Measurements from ENCODE around the gene CDAN1. TPM values are rescaled to one million over a fixed set of nuclear protein-coding genes. Genes with fewer than 3 reads are reported as not detected.

CDAN1 gene
- total and polyA plus RNA-seq, 10 of the 15 experiments (the other 5 are each of a cell fraction or from before 2014, with no cell fraction given): 0.56 to 14.2 (median 6.7) TPM

DNA sequence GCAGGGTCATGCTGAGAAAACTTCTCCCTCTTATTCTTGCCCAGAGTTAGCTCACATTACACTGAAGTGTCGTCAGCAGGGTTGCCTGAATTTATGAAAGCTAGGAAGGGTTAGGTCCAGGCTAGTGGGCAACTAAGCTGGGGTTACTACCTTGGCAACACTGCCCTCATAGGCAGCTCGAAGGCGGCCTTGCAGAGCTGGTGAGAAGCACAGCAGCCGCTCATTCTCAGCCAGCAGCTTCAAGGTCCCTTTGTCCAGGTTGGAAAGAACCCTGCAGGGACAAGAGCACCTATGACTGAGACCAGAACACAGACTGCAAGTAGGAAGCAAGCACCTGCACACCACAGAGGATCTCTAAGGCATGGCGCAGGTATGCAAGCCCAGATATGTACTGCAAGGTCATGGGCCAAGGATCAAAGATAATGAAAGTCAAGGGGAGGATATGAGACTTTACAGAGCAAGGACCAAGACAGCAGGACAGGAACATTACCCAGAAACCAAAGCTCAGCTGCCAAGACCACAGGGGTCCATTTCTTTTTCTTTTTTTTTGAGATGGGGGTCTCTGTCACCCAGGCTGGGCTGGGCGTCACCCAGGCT lies 2.8 kb downstream of the CDAN1 start:
- no peaks in the 10 kb centered on the region for H4K20me1 ChIP-seq (ENCODE audit: control insufficient read depth, insufficient read depth)
- BruUV-seq (replicated peaks): no TSS peak
- in situ Hi-C loops (cut with MboI): no loop called here
- H3K4me3 ChIP-seq: no peak overlapping the region
- RAD21 ChIA-PET (ENCODE audit: unreplicated experiment): interaction anchor here (1.3 kb wide), 1 partner anchor 192 kb away, joined by 3 read pairs; no protein-coding TSS in a partner anchor
- peaks cover 6% of the 10 kb centered on the region for H3K79me2 ChIP-seq (ENCODE audit: control insufficient read depth, insufficient read depth, low read length)
- no peak overlapping the region for H3K27ac ChIP-seq (ENCODE audit: control insufficient read depth, insufficient read depth)
- no peak overlapping the region; the same call in 1 of the 2 replicates for H3K4me2 ChIP-seq (ENCODE audit: control insufficient read depth, insufficient read depth)
- no peak for DNase-seq (ENCODE audit: low read depth, low spot score)
- peaks cover 8 to 15% of the 10 kb centered on the region in 2 experiments; a peak in 3 of 4 replicates for H3K36me3 ChIP-seq (ENCODE audit: control insufficient read depth in 2 of 2, insufficient read depth in 2 of 2, low read length in 1 of 2)
- intact Hi-C loops (cut with micrococcal nuclease; ENCODE audit: unreplicated experiment): loop anchor here (10.0 kb wide), 1 partner anchor 191 kb away; the partner anchor contains the start of gene TTBK2
- 59% methylated on average over 5 of the region's 6 CpGs for WGBS (ENCODE audit: insufficient coverage, insufficient replicate concordance, low lambda C conversion rate, missing lambda C conversion rate)
- TF ChIP-seq, protein P1, sequence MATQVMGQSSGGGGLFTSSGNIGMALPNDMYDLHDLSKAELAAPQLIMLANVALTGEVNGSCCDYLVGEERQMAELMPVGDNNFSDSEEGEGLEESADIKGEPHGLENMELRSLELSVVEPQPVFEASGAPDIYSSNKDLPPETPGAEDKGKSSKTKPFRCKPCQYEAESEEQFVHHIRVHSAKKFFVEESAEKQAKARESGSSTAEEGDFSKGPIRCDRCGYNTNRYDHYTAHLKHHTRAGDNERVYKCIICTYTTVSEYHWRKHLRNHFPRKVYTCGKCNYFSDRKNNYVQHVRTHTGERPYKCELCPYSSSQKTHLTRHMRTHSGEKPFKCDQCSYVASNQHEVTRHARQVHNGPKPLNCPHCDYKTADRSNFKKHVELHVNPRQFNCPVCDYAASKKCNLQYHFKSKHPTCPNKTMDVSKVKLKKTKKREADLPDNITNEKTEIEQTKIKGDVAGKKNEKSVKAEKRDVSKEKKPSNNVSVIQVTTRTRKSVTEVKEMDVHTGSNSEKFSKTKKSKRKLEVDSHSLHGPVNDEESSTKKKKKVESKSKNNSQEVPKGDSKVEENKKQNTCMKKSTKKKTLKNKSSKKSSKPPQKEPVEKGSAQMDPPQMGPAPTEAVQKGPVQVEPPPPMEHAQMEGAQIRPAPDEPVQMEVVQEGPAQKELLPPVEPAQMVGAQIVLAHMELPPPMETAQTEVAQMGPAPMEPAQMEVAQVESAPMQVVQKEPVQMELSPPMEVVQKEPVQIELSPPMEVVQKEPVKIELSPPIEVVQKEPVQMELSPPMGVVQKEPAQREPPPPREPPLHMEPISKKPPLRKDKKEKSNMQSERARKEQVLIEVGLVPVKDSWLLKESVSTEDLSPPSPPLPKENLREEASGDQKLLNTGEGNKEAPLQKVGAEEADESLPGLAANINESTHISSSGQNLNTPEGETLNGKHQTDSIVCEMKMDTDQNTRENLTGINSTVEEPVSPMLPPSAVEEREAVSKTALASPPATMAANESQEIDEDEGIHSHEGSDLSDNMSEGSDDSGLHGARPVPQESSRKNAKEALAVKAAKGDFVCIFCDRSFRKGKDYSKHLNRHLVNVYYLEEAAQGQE (IDR thresholded peaks at IDR 0.05; ENCODE audit: low read depth, low read length): no peak
- TF ChIP-seq IKZF2 (IDR thresholded peaks at IDR 0.05) (no peak), ZSCAN29 (IDR thresholded peaks at IDR 0.05) (no peak), POLR2AphosphoS2 (IDR thresholded peaks at IDR 0.05; ENCODE audit: low read depth, low read length) (0 out of 2 replicates have a peak, but pooled peaks have one; percentile 41), PAX5 (IDR thresholded peaks at IDR 0.05; ENCODE audit: borderline replicate concordance, low read depth, low read length) (peak; percentile 75; the same call in 1 of the 2 replicates), NRF1 (conservative IDR thresholded peaks at IDR 0.05; ENCODE audit: low read depth, low read length) (no peak), SPI1 (IDR thresholded peaks at IDR 0.05; ENCODE audit: borderline replicate concordance, insufficient read depth, low read depth, low read length) (peak; percentile 7; the same call in 1 of the 2 replicates), TCF7 (IDR thresholded peaks at IDR 0.05; ENCODE audit: borderline replicate concordance) (peak; percentile 97), RCOR1 (conservative IDR thresholded peaks at IDR 0.05; ENCODE audit: low read depth, low read length) (no peak), RUNX3 (IDR thresholded peaks at IDR 0.05; ENCODE audit: low read length) (0 out of 2 replicates have a peak, but pooled peaks have one; percentile 28), EED (IDR thresholded peaks at IDR 0.05; ENCODE audit: low read depth) (no peak)
- TF ChIP-seq, protein P2, sequence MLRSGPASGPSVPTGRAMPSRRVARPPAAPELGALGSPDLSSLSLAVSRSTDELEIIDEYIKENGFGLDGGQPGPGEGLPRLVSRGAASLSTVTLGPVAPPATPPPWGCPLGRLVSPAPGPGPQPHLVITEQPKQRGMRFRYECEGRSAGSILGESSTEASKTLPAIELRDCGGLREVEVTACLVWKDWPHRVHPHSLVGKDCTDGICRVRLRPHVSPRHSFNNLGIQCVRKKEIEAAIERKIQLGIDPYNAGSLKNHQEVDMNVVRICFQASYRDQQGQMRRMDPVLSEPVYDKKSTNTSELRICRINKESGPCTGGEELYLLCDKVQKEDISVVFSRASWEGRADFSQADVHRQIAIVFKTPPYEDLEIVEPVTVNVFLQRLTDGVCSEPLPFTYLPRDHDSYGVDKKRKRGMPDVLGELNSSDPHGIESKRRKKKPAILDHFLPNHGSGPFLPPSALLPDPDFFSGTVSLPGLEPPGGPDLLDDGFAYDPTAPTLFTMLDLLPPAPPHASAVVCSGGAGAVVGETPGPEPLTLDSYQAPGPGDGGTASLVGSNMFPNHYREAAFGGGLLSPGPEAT (IDR thresholded peaks at IDR 0.05; ENCODE audit: low read depth): no peak
- peaks cover 18% of the 10 kb centered on the region for H3K4me1 ChIP-seq (ENCODE audit: control insufficient read depth, insufficient read depth, low read length)
- SMC1A ChIA-PET (ENCODE audit: uncharacterized antibody, unreplicated experiment): interaction anchor here (0.5 kb wide), 1 partner anchor 189 kb away, joined by 3 read pairs; no protein-coding TSS in a partner anchor
- CTCF ChIA-PET: interaction anchor here (0.8 to 6.2 kb wide), 5 partner anchors 28 to 551 kb away, joined by 3 to 26 read pairs (median 4); no protein-coding TSS in a partner anchor
- H2AFZ ChIP-seq (ENCODE audit: control insufficient read depth, low read depth, low read length): no peak overlapping the region
- no peaks in the 10 kb centered on the region for H3K9me3 ChIP-seq (replicated peaks; ENCODE audit: control insufficient read depth, insufficient read depth, low read length)
- FAIRE-seq: peak; percentile 31
- H3K9ac ChIP-seq (ENCODE audit: control insufficient read depth, insufficient read depth, low read length): no peak overlapping the region
- ATAC-seq: peak; percentile 29
- POLR2A ChIA-PET: no interaction called here
- no peaks in the 10 kb centered on the region for H3K27me3 ChIP-seq (replicated peaks in 1 of 2; ENCODE audit: control insufficient read depth in 2 of 2, insufficient read depth in 2 of 2, low read length in 1 of 2)

Data from GM12878 (cell line).